GM12891 (cell line): ENCODE data around the gene KIR3DL3. TPM values are rescaled to one million over a fixed set of nuclear protein-coding genes. Genes with fewer than 3 reads are reported as not detected.
"Not testable (repeated sequence)": the region's sequence is repeated elsewhere in the genome, so short reads cannot be mapped to it uniquely, and the experiment has no call there.

ENCODE experiments used
- DNase-seq: peaks from one replicate; pipeline ENCODE4 v3.0.0; 2011; ENCODE audit warnings: low spot score; ENCODE audit not compliant: insufficient read length
- FAIRE-seq: peaks from 2 replicates; lab custom pipeline; 2011; peaks lifted over from hg19 to GRCh38; lab: Jason Lieb, UNC
- PAX5 ChIP-seq: IDR thresholded peaks from 2 replicates; pipeline ENCODE4 v1.6.1; 2011; ENCODE audit warnings: low read length, moderate library complexity, mild to moderate bottlenecking; ENCODE audit not compliant: insufficient read depth, severe bottlenecking
- POLR2A ChIP-seq: IDR thresholded peaks from 2 replicates; pipeline ENCODE4 v1.6.1; 2011; ENCODE audit warnings: low read depth, low read length, control low read depth
- POLR2AphosphoS5 ChIP-seq: IDR thresholded peaks from 2 replicates; pipeline ENCODE4 v1.6.1; 2011; ENCODE audit warnings: low read depth, low read length, control low read depth
- POU2F2 ChIP-seq: IDR thresholded peaks from 2 replicates; pipeline ENCODE4 v1.6.1; 2011; ENCODE audit warnings: low read depth, mild to moderate bottlenecking, control low read depth, low read length, moderate library complexity
- SPI1 ChIP-seq: IDR thresholded peaks from 2 replicates; pipeline ENCODE4 v1.6.1; 2011; ENCODE audit warnings: low read depth, low read length, control low read depth
- TAF1 ChIP-seq: IDR thresholded peaks from 2 replicates; pipeline ENCODE4 v1.6.1; 2011; ENCODE audit warnings: low read depth, low read length, control low read depth
- polyA plus RNA-seq: library from polyadenylated mRNA; unstranded; fragments of >200 nt; gene quantifications from one replicate; pipeline ENCODE4 v1.2.1, GENCODE V29; 2012; ENCODE audit warnings: low read depth, missing spikeins, inconsistent platforms; ENCODE audit not compliant: missing spikeins

The KIR3DL3 gene
- polyA plus RNA-seq, result not detected

- DNase-seq (no peak), FAIRE-seq (no peak)
- TF ChIP-seq SPI1, result no peak
These were observed at the start of gene KIR3DL3 for GRCh38 chr19:54724142-54724541. KIR3DL3 (plus strand) TSS chr19:54724442; CDS start chr19:54724497, 55 bp downstream.

DNA sequence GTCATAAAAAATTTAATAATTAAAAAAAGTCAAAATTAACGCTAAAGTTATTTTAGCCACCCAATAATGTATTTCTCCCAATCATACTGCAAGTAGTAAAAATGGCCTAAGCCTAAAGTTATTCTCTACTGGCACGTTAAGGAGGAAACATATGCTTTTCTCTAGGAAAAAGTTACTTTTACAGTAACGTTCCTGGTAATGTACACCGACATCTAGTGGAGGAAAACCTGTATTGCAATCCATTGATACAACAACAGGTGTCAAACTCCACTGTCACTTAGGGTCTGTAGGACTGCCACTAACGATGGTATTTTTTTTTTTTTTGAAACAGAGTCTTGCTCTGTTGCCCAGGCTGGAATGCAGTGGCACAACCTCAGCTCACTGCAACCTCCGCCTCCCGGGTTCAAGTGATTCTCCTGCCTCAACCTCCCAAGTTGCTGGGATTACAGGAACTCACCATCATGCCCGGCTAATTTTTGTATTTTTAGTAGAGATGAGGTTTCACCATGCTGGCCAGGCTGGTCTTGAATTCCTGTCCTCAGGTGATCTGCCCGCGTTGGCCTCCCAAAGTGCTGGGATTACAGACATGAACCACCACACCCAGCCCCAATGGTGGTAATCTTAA, 47.9 kb upstream of the KIR3DL3 start:
- peak; percentile 93 for FAIRE-seq

DNA sequence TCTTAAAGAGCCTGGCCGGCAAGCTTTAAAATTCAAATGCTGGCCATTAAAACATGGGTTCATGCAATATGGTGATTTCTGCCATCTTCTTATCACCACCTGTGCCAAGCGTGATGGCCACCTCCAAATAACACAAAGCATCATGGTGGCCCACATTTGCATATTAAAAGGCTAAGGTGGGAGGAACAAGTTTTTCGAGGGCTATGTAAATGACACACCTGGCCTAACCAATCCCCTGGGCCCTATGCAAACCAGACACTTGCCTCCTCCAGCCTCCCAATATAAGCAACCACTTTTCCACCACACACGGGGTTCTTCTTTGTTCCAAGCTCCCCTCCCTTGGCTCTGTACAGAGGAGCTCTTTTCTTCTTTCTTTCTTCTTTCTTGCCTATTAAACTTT, 47.0 kb upstream of the KIR3DL3 start:
- DNase-seq (no peak), FAIRE-seq (no peak)
- TF ChIP-seq SPI1 (no peak), POLR2A (no peak), PAX5 (no peak), POU2F2 (peak; percentile 31; the same call in 1 of the 2 replicates), TAF1 (no peak), POLR2AphosphoS5 (no peak)

More for the DNA sequence above, 47.9 kb upstream of the KIR3DL3 start:
- not testable (repeated sequence) for DNase-seq

GRCh38 chr19:54681596-54681995, 42.6 kb upstream of the KIR3DL3 start:
- FAIRE-seq, result not testable (repeated sequence)

GRCh38 chr19:54682306-54682856, 41.9 kb upstream of the KIR3DL3 start:
- DNase-seq, result no peak
- TF ChIP-seq SPI1, result no peak
- no peak for TF ChIP-seq TAF1
- no peak for TF ChIP-seq POU2F2
- TF ChIP-seq POLR2A, result no peak
- TF ChIP-seq PAX5, result no peak
- no peak for TF ChIP-seq POLR2AphosphoS5
- FAIRE-seq, result no peak

More at GRCh38 chr19:54681596-54681995, 42.6 kb upstream of the KIR3DL3 start:
- DNase-seq, result not testable (repeated sequence)

- FAIRE-seq (no peak), DNase-seq (no peak)
- TF ChIP-seq POLR2A (no peak), TAF1 (no peak), SPI1 (no peak), PAX5 (no peak), POU2F2 (no peak), POLR2AphosphoS5 (no peak)
These were observed 39.7 kb upstream of the KIR3DL3 start for GRCh38 chr19:54684527-54684926.

DNA sequence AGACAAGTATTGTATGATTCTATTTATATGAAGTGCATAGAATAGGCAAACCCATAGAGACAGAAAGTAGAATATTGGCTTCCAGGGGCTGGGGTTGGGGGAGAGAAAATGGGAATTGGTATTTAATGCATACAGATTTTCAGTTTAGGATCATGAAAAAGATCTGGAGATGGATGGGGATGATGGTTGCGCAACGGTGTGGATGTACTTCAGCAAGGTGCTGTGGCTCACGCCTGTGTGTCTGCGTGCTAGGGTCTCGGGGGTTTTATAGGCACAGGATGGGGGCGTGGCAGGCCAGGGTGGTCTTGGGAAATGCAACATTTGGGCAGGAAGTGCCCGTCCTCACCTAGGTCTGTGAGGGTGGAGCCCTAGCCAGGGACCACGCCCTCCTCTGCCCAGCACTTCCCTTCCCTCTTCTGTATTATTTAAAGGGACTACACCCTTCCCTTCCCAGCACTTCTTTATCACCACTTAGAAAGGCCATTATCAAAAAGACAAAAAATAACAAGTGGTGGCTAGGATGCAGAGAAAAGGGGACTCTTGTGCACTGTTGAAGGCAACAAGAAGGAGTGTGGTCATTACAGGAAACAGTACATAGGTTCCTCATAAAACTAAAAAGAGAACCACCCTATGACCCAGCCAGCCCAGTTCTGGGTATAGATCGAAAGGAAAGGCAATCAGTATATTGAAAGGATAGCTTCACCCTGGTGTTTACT, 32.5 kb upstream of the KIR3DL3 start:
- FAIRE-seq (no peak), DNase-seq (no peak)
- TF ChIP-seq POLR2AphosphoS5, result no peak
- TF ChIP-seq POU2F2, result no peak
- TF ChIP-seq TAF1, result no peak
- no peak for TF ChIP-seq POLR2A
- no peak for TF ChIP-seq SPI1
- TF ChIP-seq PAX5, result no peak

GRCh38 chr19:54692298-54692615, 32.0 kb upstream of the KIR3DL3 start:
- DNase-seq (no peak), FAIRE-seq (no peak)
- TF ChIP-seq POLR2AphosphoS5 (no peak), POLR2A (no peak), SPI1 (no peak), TAF1 (no peak), PAX5 (no peak), POU2F2 (no peak)

DNA sequence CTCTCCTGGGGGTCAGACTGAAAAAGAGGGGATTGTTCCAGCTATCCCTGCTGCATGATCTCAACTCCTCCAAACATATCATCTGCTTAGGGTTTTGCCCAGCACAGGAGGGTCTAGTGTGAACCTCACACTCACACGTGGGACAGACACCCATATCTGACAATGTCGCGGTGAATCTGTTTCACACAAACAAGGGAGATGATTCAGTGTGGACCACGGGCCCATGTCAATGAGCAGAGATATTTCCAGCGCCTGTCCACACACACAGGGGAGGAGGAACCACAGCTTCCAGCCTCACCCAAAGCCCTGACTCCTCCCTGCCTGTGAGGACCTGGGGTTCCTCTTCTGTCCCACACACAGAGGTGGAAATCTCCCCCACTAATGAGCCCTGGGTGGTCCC, 29.6 kb upstream of the KIR3DL3 start:
- TF ChIP-seq POLR2AphosphoS5, result no peak
- TF ChIP-seq POU2F2, result no peak
- TF ChIP-seq SPI1, result no peak
- no peak for TF ChIP-seq TAF1
- TF ChIP-seq PAX5, result no peak
- TF ChIP-seq POLR2A, result no peak
- FAIRE-seq, result no peak
- no peak for DNase-seq

DNA sequence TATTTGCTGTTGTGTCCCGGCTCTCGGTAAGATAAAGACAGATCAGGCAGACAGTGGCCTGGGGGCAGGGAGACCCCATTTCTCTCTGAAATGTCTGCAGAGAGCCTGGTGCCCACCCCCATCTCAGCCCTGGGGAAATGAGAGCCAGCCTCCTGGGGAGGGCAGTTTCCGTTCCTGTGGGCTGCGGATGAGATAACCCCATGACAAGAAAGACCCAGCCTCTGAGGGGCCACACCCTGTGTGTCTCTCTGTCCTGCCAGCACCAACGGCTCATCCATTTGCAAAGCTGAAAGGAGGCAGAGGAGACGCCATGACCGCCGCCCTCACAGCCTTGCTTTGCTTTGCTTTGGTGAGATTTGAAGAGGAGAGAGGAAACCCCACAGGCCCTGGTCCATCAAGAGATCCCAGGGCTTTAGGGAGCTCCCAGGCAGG, 28.1 kb upstream of the KIR3DL3 start:
- TF ChIP-seq POLR2AphosphoS5, result no peak
- TF ChIP-seq POLR2A, result no peak
- no peak for TF ChIP-seq POU2F2
- no peak for TF ChIP-seq TAF1
- no peak for TF ChIP-seq PAX5
- no peak for TF ChIP-seq SPI1
- FAIRE-seq (no peak), DNase-seq (no peak)

- DNase-seq, result no peak
- no peak for FAIRE-seq
- TF ChIP-seq TAF1, result no peak
- TF ChIP-seq POLR2A, result no peak
- no peak for TF ChIP-seq SPI1
- TF ChIP-seq PAX5, result no peak
- no peak for TF ChIP-seq POLR2AphosphoS5
- TF ChIP-seq POU2F2, result no peak
These were observed 27.5 kb upstream of the KIR3DL3 start for GRCh38 chr19:54696766-54697165.

GRCh38 chr19:54697716-54698115, 26.5 kb upstream of the KIR3DL3 start:
- not testable (repeated sequence) for FAIRE-seq, DNase-seq
